Lung (tissue), 12 donors: ENCODE data around the gene RSU1. TPM values are rescaled to one million over a fixed set of nuclear protein-coding genes. Genes with fewer than 3 reads are reported as not detected.

Experiments
- ATAC-seq: fragments of 200-7000 bp; cut with Tn5 transposase; one replicate; pipeline ENCODE4 v1.9.1; 2020; ENCODE audit warnings: moderate number of reproducible peaks; ENCODE audit not compliant: insufficient read depth, low FRiP score
- DNase-seq, 3 donors: peaks; one replicate each; pipeline ENCODE4 v3.0.0-alpha.2; 2013 to 2017
- H3K27ac ChIP-seq, 2 donors: one replicate each; pipeline ENCODE4 v1.5.1; 2013; ENCODE audit warnings: mild to moderate bottlenecking in 2 of 2, moderate library complexity in 2 of 2, control low read depth in 1 of 2, inconsistent platforms in 1 of 2, low read depth in 1 of 2, low read length in 1 of 2
- H3K27me3 ChIP-seq, 3 donors: one replicate each; pipeline ENCODE4 v1.5.1; 2013; ENCODE audit warnings: low read length in 2 of 3; ENCODE audit not compliant: control insufficient read depth in 3 of 3, insufficient read depth in 3 of 3
- H3K36me3 ChIP-seq, 4 donors: one replicate each; pipeline ENCODE4 v1.5.1; 2013; ENCODE audit warnings: low read length in 4 of 4, mild to moderate bottlenecking in 1 of 4, moderate library complexity in 1 of 4; ENCODE audit not compliant: control insufficient read depth in 4 of 4, insufficient read depth in 4 of 4
- H3K4me1 ChIP-seq, 5 donors: one replicate each; pipeline ENCODE4 v1.5.1; 2013; ENCODE audit warnings: low read length in 5 of 5, mild to moderate bottlenecking in 2 of 5, moderate library complexity in 1 of 5; ENCODE audit not compliant: control insufficient read depth in 5 of 5, insufficient read depth in 5 of 5
- H3K4me3 ChIP-seq: one replicate; pipeline ENCODE4 v1.5.1; 2013; ENCODE audit warnings: mild to moderate bottlenecking, control low read depth, moderate library complexity
- H3K9ac ChIP-seq, 2 donors: one replicate each; pipeline ENCODE4 v1.5.1; 2013; ENCODE audit warnings: low read length in 2 of 2, control low read depth in 1 of 2; ENCODE audit not compliant: insufficient read depth in 1 of 2
- H3K9me3 ChIP-seq, 4 donors: one replicate each; pipeline ENCODE4 v1.5.1; 2013; ENCODE audit warnings: low read length in 3 of 4, mild to moderate bottlenecking in 1 of 4, moderate library complexity in 1 of 4; ENCODE audit not compliant: control insufficient read depth in 4 of 4, insufficient read depth in 3 of 4
- WGBS, 2 donors: extraction: QIAGEN DNeasy Blood & Tissue Kit; methylation state at CpG; one replicate each; pipeline ENCODE4 v1.1.7; 2013; 5-methylcytosine and 5-hydroxymethylcytosine counted together
- polyA plus RNA-seq, 2 donors: library from polyadenylated mRNA; stranded (reverse); fragments of 200-250 nt; gene quantifications; one replicate each; pipeline ENCODE4 v1.2.1, GENCODE V29; 2013
- total RNA-seq, 2 donors: library from RNA; depleted of rRNA in 1 of 2; stranded (reverse); fragments of >200 nt in 1 of 2; gene quantifications; one replicate each; pipeline ENCODE4 v1.2.1, GENCODE V29; 2014 to 2021
- TF ChIP-seq, protein P1 (sequence below): IDR thresholded peaks from 2 replicates; pipeline ENCODE4 v1.5.1; 2012; ENCODE audit warnings: mild to moderate bottlenecking; ENCODE audit errors: control extremely low read depth, extremely low read depth
- donor health status: control.
- donor health status: control.
- donor health status: Bipolar disorder and iron deficiency.
- donor health status: healthy.
- donor health status: DM: yes; HTN: yes; CAD: no.

The RSU1 gene
- total and polyA plus RNA-seq, 4 donors: 36.0 to 81.5 (median 57.9) TPM

DNA sequence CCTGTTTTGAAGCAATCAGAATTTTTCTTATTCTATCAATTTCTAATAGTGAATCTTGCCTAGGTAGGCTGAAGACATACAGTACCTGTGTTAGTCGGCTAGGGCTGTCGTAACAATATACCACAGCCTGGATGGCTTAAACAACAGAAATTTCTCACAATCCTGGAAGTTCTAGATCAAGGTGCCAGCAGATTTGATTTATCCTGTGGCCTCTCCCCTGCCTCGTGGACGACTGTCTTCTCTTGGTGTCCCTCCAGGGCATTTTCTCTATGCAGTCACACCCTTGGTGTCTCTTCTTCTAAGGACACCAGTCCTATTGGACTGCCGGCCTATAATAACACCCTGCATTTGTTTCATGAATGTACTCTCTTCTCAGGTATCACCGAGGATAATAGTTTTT lies 1.8 kb upstream of the RSU1 start:
- Histone ChIP-seq H3K4me3 (no peak overlapping the region), H3K36me3 (peaks cover 0 to 7% (median 0%) of the 10 kb centered on the region in 4 donors), H3K9me3 (peaks cover 0 to 6% (median 2%) of the 10 kb centered on the region in 4 donors), H3K9ac (no peak overlapping the region), H3K27me3 (no peaks in the 10 kb centered on the region), H3K4me1 (peaks cover 0 to 15% (median 10%) of the 10 kb centered on the region in 5 donors), H3K27ac (no peak overlapping the region)
- DNase-seq (no peak), ATAC-seq (no peak)
- TF ChIP-seq, protein P1, sequence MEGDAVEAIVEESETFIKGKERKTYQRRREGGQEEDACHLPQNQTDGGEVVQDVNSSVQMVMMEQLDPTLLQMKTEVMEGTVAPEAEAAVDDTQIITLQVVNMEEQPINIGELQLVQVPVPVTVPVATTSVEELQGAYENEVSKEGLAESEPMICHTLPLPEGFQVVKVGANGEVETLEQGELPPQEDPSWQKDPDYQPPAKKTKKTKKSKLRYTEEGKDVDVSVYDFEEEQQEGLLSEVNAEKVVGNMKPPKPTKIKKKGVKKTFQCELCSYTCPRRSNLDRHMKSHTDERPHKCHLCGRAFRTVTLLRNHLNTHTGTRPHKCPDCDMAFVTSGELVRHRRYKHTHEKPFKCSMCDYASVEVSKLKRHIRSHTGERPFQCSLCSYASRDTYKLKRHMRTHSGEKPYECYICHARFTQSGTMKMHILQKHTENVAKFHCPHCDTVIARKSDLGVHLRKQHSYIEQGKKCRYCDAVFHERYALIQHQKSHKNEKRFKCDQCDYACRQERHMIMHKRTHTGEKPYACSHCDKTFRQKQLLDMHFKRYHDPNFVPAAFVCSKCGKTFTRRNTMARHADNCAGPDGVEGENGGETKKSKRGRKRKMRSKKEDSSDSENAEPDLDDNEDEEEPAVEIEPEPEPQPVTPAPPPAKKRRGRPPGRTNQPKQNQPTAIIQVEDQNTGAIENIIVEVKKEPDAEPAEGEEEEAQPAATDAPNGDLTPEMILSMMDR: no peak
- WGBS, 2 donors: 84% methylated on average over 6 of the region's 6 CpGs

DNA sequence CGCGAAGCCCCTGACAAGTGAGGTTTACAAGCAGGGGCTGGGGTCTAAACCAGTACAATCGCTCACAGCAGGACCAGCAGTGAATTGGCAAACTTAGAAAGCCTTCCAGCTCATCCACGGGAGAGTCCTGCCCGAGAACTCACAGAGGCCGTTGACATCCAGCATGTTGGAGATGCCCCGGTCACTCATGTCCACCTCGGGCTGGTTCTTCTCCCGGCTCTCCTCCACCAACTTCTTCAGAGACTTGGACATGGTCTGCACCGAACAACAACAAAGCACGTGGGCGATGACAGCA lies 447 bp downstream of the RSU1 start:
- Histone ChIP-seq H3K4me1 (peaks cover 0 to 19% (median 12%) of the 10 kb centered on the region in 5 donors), H3K9me3 (peaks cover 0 to under 1% (median 0%) of the 10 kb centered on the region in 4 donors), H3K36me3 (peaks cover 0 to 7% (median 0%) of the 10 kb centered on the region in 4 donors), H3K27ac (peak overlapping the region; percentile 65 to 90), H3K27me3 (no peaks in the 10 kb centered on the region), H3K4me3 (peak overlapping the region; percentile 77), H3K9ac (peak overlapping the region in 1 of 2 donors; percentile 83)
- TF ChIP-seq, protein P1: no peak
- no peak for ATAC-seq
- 7 to 9% methylated on average over 12 of the region's 12 CpGs for WGBS, 2 donors
- DNase-seq: peak in 1 of 3 donors; percentile 22

DNA sequence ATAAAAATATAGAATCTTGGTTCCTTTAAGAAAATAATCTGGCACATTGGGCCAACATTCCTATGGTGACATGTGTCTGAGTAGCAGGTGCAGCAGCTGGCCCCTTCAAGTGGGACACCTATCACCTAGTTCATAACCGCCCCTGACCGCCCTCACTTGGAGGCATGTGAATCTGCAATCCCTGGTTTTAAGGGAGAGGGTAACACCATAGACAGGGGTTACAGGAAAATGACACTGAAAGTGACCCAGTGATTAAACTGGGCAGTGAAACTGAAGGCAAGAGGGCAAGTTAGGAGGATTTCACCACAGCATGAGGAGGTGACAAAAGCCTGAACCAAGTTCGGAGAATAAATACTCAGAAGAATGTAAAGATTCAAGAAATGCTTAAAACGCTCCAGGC lies 1.1 kb downstream of the RSU1 start:
- H3K9ac ChIP-seq: peak overlapping the region in 1 of 2 donors; percentile 83
- peaks cover 0 to 19% (median 12%) of the 10 kb centered on the region in 5 donors for H3K4me1 ChIP-seq
- no peak overlapping the region for H3K4me3 ChIP-seq
- ATAC-seq (no peak), DNase-seq (peak in 1 of 3 donors; percentile 13)
- no peaks in the 10 kb centered on the region for H3K27me3 ChIP-seq
- no peaks in the 10 kb centered on the region for H3K9me3 ChIP-seq
- H3K36me3 ChIP-seq: peaks cover 0 to 7% (median 0%) of the 10 kb centered on the region in 4 donors
- TF ChIP-seq, protein P1: no peak
- 58 to 77% methylated on average over 4 of the region's 4 CpGs for WGBS, 2 donors
- no peak overlapping the region for H3K27ac ChIP-seq

DNA sequence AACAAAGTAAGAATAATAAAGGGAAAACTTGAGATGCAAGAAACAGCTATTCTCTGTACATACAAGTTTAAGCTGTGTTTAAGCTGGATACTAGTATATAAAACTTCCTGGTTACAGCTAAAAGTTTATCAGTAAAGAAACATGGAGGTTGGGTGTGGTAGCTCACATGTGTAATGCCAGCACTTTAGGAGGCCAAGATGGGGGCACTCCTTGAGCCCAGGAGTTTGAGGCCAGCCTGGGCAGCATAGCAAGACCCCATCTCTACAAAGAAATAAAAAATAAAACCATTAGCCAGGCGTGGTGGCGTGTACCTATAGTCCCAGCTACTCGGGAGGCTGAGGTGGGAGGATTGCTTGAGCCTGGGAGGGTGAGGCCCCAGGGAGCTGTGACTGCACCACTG lies 3.2 kb downstream of the RSU1 start:
- H3K27ac ChIP-seq: no peak overlapping the region
- no peaks in the 10 kb centered on the region for H3K27me3 ChIP-seq
- ATAC-seq: no peak
- 97% methylated on average over 3 of the region's 3 CpGs for WGBS, 2 donors
- H3K9ac ChIP-seq: no peak overlapping the region
- TF ChIP-seq, protein P1: no peak
- H3K36me3 ChIP-seq: peaks cover 0 to 14% (median 0%) of the 10 kb centered on the region in 4 donors
- no peak for DNase-seq
- no peak overlapping the region for H3K4me3 ChIP-seq
- H3K9me3 ChIP-seq: no peaks in the 10 kb centered on the region
- peaks cover 0 to 19% (median 12%) of the 10 kb centered on the region in 5 donors for H3K4me1 ChIP-seq
